Epithelial cell of proximal tubule (primary cell): ENCODE data around the gene RNF121. TPM values are rescaled to one million over a fixed set of nuclear protein-coding genes. Genes with fewer than 3 reads are reported as not detected.
A peak's percentile ranks its signal among the peaks of the same experiment; 100 is the strongest.

ENCODE experiments used
- DNase-seq: peaks from one replicate; pipeline ENCODE4 v3.0.0-alpha.2; 2011; ENCODE audit warnings: low read depth
- H3K4me3 ChIP-seq: 2 replicates; pipeline ENCODE4 v1.5.1; 2011; ENCODE audit warnings: low read depth, mild to moderate bottlenecking, low read length
- total RNA-seq: library from RNA; depleted of rRNA; stranded (reverse); fragments of >200 nt; gene quantifications from 2 replicates; pipeline ENCODE4 v1.2.3, GENCODE V29; 2015
- TF ChIP-seq, protein P1 (sequence below): conservative IDR thresholded peaks from 2 replicates; pipeline ENCODE4 v1.5.1; 2012; ENCODE audit warnings: low read depth, mild to moderate bottlenecking, low read length

RNF121 gene
- total RNA-seq, 1 donor from 2014 or later = 9.3 TPM

- TF ChIP-seq, protein P1, sequence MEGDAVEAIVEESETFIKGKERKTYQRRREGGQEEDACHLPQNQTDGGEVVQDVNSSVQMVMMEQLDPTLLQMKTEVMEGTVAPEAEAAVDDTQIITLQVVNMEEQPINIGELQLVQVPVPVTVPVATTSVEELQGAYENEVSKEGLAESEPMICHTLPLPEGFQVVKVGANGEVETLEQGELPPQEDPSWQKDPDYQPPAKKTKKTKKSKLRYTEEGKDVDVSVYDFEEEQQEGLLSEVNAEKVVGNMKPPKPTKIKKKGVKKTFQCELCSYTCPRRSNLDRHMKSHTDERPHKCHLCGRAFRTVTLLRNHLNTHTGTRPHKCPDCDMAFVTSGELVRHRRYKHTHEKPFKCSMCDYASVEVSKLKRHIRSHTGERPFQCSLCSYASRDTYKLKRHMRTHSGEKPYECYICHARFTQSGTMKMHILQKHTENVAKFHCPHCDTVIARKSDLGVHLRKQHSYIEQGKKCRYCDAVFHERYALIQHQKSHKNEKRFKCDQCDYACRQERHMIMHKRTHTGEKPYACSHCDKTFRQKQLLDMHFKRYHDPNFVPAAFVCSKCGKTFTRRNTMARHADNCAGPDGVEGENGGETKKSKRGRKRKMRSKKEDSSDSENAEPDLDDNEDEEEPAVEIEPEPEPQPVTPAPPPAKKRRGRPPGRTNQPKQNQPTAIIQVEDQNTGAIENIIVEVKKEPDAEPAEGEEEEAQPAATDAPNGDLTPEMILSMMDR = no peak
- DNase-seq = peak; percentile 85
- H3K4me3 ChIP-seq = no peak overlapping the region
Observed at GRCh38 chr11:71962428-71963038, 33.7 kb downstream of the RNF121 start.

- no peak for DNase-seq
- H3K4me3 ChIP-seq = no peak overlapping the region
- TF ChIP-seq, protein P1 = no peak
Observed at GRCh38 chr11:71963468-71963867, 34.6 kb downstream of the RNF121 start.

DNA sequence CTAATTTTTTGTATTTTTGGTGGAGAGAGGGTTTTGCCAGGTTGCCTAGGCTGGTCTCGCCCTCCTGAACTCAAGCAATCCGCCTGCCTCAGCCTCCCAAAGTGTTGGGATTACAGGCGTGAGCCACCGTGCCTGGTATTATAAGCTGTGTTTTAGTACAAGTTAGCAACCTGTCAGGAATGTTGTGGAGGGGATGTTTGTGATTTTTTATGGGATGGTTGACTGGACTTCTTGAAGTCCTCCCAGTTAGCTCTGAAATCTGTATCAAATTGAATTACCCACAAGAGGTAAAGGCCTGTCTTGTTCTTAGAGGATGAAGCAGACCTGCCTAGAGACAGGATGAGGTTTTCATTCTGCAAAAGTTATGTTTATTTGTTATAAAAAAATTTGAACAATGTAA, 35.8 kb downstream of the RNF121 start:
- no peak overlapping the region for H3K4me3 ChIP-seq
- TF ChIP-seq, protein P1 = no peak
- no peak for DNase-seq

DNA sequence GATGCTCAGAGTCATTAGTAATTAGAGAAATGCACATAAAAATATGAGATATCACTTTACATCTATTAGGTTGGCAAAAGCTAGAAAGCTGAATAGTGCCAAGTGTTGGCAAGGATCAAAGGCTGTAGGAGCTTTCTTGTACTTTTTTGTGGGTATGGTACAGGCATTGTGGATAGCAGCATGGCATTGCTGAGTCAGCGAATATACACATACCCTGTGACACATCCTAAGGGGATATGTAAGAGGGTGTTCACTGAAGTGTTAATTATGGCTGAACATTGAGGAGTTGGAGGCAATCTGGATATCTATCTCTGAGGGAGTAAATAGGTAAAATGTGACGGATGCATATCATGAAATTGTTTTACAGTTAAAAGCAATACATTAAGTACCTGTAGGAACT, 42.8 kb downstream of the RNF121 start:
- TF ChIP-seq, protein P1 = no peak
- no peak for DNase-seq
- no peak overlapping the region for H3K4me3 ChIP-seq

GRCh38 chr11:71976551-71976950, 47.7 kb downstream of the RNF121 start:
- TF ChIP-seq, protein P1 = no peak

GRCh38 chr11:71977090-71977489, 48.2 kb downstream of the RNF121 start:
- no peak for DNase-seq
- H3K4me3 ChIP-seq = no peak overlapping the region
- TF ChIP-seq, protein P1 = no peak

More at GRCh38 chr11:71976551-71976950, 47.7 kb downstream of the RNF121 start:
- no peak overlapping the region for H3K4me3 ChIP-seq
- DNase-seq = no peak

DNA sequence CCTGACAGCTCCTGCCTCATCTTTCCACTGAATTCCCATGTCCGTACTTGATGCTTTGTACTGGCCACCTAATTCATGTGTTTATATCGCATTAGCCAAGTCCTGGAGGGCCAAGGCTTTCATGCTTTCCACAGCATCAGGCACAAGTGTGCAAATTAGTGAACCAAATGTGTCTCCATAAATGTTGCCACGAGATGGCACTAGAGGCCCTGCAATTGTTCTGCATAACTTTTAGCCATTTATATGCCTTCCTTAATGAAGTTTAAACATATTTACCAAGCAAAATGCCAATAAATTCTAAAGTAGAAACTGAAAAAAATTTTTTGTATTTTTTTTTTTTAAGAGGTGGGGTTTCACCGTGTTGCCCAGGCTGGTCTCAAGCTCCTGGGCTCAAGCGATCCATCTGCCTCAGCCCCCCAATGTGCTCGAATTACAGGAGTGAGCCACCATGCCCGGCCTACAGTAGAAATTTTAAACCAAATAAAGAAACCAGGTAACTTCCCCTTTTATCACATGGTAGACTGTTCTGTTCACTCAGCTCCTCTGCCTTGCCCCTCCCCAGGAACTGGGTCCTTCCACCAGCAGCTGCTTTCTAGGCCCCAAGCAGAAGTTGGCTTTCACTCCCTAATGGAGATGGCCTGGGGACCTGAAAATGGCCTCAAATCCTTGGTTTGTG, 49.0 kb downstream of the RNF121 start:
- no peak overlapping the region for H3K4me3 ChIP-seq
- TF ChIP-seq, protein P1 = peak; percentile 80
- DNase-seq = no peak
